GM19324 (cell line): ENCODE results near the gene A1BG.
A peak's percentile ranks its signal among the peaks of the same experiment; 100 is the strongest.
"Not testable (repeated sequence)": the region's sequence is repeated elsewhere in the genome, so short reads cannot be mapped to it uniquely, and the experiment has no call there.

Experiments
- ATAC-seq: cut with Tn5 transposase; IDR thresholded peaks from one replicate; pipeline ENCODE4 v1.9.1; 2021; ENCODE audit warnings: mild to moderate bottlenecking, moderate library complexity; ENCODE audit not compliant: unreplicated experiment, low FRiP score

The A1BG gene

GRCh38 chr19:58386576-58387337 lies 33.5 kb upstream of the A1BG start, which contains the start of gene RPS5:
TSS of gene RPS5 (plus strand) at chr19:58387269. CDS start at chr19:58388138, 869 bp downstream.
- peak; percentile 91 for ATAC-seq

DNA sequence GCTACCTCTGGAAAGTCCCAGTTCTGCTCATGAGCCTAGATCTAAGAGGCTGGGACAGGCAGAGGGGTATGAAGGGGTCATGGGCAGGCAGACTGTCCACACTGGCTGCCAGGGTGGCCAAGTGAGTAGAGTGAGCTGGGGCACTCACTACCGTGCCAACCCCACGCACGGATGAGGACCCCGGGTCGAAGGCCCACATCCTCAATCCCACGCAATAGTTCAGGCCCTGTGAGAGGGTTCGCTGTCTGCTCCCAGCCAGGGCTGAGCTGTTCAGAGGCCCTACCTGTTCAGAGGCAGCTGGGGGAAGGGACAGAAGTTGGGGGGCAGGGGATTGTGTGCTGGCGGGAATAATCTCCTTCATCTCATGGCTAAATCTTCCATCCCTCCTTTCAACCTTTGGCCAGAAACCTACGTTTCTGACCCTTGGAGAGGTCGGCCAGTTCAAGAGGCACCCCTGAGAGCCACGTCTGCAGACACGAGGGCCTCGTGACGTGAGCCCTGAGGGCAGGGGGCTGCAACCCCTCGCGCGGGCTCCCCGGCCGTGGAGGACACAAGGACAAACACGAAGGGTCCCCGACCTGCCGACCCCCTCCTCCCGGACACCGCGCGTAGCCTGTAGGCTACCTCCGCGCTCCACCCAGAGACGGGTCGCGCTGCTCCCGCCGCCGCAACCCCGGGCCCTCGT lies 32.7 kb upstream of the A1BG start:
- ATAC-seq: no peak

- ATAC-seq: no peak
These were observed 32.1 kb upstream of the A1BG start for GRCh38 chr19:58385313-58385890.

DNA sequence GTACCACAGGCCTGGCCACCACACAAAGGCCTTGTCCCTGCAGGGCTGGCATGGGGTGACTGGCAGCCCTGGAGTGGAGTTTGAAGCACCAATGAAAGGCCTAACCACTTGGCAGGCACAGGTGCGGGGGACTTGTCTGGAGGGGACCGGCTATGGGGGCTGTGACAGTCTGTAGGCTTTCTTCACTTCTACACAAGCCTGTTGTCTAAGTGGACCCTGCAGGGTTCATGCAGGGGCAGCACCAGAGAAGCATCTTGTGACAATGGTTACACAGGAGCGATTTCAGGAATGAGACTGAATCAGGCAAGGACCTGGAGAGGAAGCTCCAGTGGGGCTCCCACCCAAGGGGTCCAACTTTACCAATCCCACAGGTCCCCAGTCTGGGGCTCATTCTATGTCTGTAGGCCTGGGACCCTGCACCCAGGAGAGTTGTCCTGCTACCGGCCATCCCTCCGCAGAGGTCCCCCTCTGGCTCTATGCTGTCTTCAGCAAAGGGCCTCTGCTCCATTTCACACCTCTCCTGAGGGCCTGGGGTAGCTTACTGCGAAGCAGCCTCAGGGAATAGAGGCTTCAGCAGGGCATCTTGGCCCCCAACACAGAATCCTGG lies 29.8 kb upstream of the A1BG start:
- no peak for ATAC-seq

- ATAC-seq: no peak
These were observed 28.3 kb upstream of the A1BG start for GRCh38 chr19:58381460-58382212.

DNA sequence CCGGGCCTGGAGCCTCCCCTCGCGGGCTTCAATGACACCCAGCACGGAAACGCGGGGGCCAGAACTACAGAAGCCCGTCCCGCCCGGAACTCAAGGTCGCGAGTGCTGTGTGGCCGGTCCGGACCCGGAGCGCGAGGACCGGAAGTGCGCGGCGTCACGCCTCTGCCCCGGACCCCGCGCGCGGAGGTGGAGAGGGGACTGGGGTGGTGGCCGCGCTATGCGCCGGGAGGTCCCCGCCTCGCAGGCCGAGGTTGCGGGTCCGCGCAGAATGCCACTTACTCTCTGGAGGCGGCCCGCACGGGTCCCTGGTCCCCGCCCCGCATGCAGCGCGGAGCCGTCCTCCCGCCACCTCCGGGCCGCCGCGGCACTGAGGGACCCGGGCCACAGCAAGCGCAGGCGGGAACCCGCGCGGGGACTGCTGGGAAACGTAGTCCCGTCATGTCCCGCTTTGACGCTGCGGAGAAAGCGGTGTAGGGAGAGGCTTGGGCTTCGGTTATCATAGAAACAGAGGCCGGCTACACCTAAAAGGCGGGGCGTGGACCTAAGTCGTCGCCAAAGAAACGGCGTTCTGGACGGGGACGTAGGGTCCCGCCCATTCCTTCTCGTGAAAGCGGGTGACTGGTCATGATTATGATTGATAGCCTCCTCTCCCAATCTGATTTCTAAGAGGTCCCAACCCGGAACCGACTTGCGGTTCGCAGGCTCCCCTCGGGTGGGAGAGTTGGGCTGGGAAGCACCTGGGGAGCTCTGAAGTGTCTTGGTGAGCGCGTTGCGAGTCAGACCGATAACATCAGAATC lies 27.6 kb upstream of the A1BG start, which contains the start of gene ZNF837:
Gene ZNF837 (minus strand): TSS at position 369 of the 798 bp plus-strand sequence. CDS start 11,698 bp downstream, outside the sequence.
- peak; percentile 88 for ATAC-seq

- ATAC-seq: no peak
These were observed 26.9 kb upstream of the A1BG start for GRCh38 chr19:58380037-58380661.

GRCh38 chr19:58379246-58379645 lies 26.0 kb upstream of the A1BG start:
- no peak for ATAC-seq

DNA sequence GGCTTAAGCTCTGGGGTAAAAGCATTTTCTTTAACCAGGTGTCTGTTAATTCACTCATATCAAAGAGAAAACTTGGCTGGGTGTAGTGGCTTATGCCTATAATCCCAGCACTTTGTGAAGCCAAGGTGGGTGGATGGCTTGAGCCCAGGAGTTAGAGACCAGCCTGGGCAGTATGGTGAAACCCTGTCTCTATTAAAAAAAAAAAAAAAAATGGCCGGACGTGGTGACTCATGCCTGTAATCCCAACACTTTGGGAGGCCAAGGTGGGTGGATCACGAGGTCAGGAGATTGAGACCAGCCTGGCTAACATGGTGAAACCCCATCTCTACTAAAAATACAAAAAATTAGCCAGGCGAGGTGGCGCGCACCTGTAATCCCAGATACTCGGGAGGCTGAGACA lies 23.4 kb upstream of the A1BG start:
- not testable (repeated sequence) for ATAC-seq

- no peak for ATAC-seq
These were observed 20.9 kb upstream of the A1BG start for GRCh38 chr19:58374200-58374599.

GRCh38 chr19:58372311-58373133 lies 19.2 kb upstream of the A1BG start:
- ATAC-seq: no peak

- no peak for ATAC-seq
These were observed 15.5 kb upstream of the A1BG start for GRCh38 chr19:58368561-58369360.

DNA sequence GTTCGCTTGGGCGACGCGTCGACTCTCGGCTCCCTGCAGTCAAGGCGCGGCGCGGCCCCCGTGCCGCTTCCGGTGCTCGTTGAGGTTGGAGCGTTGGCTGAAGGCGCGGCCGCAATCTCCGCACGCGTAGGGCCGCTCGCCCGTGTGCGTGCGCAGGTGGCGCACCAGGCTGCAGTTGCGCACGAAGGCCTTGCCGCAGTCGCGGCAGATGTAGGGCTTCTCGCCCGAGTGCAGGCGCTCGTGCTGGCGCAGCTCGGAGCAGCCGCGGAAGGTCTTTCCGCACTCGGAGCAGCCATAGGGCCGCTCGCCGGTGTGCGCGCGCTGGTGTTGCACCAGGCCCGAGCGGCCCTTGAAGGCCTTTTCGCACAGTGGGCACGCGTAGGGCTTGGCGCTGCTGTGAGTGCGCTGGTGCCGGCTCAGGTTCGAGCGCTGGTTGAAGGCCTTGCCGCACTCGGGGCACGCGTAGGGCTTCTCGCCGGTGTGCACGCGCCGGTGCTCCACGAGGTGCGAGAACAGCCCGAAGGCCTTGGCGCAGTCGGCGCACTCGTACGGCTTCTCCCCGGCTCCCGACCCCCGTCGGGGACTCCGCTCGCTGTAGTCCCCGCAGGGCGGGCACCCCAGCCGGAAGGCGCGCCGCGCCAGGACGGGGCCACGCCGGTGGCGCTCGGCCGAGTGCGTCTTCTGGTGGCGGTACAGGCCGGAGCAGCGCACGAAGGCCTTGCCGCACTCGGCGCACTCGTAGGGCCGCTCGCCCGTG lies 14.6 kb upstream of the A1BG start:
- ATAC-seq: no peak

DNA sequence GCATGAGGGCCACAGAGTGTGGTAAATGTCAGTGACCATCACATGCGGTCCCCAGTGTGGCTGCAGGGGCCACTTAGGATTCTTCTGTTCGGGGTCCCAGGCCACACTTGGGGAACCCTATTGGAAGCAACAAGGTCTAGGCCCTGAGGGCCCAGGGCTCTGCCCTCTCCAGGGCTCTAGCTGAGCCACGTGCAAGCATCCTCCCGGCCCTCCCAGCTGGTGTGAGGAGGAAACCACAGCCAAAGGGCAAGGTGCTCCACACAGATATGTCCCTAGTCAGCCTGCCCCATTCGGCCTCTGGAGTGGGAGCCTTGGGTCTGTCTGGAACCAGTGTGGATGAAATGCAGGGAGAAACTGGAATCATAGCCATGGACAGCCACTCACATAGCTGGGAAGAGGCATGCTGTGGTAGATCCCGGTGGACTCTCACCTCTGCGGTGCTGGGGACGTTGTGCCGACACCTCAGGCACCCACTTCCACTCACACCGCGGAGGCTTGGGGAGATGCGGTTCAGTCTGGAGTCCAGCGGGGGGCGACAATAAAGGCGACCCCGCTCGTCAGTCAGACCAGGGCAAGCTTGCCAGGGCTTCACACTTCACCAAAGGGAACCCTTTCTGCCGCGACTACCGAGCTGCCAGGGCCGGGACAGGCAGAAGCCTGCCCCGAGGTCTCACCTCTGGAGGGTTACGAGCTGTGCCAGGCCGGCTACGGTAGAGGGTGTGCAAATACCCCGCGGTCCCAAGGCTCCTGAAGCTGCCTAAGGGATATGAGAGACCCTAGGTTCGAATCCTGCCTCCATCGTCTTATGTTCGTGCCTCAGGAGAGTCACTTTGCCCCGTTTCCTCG lies 13.5 kb upstream of the A1BG start:
- ATAC-seq: no peak

DNA sequence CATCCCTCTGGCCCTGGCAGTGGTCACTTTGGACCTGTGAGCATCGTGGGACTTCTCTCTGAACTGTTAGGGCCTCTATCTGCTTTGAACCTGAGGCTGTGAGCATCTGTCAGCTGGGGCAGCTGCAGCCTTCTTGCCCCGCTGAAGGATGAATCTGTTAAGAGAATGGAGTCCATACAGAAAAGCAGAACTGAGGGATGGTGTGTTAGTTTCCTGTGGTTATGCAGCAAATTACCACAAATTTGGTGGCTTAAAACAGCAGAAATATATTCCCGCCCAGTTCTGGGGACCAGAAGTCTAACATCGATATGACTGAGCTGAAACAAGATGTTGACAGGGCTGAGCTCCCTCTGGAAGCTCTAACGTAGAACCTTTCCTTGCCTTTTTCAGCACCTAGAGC lies 10.9 kb upstream of the A1BG start:
- no peak for ATAC-seq
